Liver (tissue), 9 donors: Measurements from ENCODE around the gene VPS35L. TPM values are rescaled to one million over a fixed set of nuclear protein-coding genes. Genes with fewer than 3 reads are reported as not detected.

ENCODE experiments used
- DNase-seq: peaks from one replicate; pipeline ENCODE4 v3.0.0-alpha.2; 2017; ENCODE audit warnings: low spot score
- H3K27ac ChIP-seq, 2 donors: one replicate each; pipeline ENCODE4 v1.7.0; 2013; ENCODE audit warnings: inconsistent platforms in 2 of 2, low read length in 2 of 2, control low read depth in 1 of 2, low read depth in 1 of 2, mild to moderate bottlenecking in 1 of 2
- H3K27me3 ChIP-seq, 4 donors: one replicate each; pipeline versions ENCODE4 v1.6.1 to v1.7.0; 2013; ENCODE audit warnings: low read length in 3 of 4, inconsistent platforms in 1 of 4, mild to moderate bottlenecking in 1 of 4, moderate library complexity in 1 of 4; ENCODE audit not compliant: control insufficient read depth in 4 of 4, insufficient read depth in 4 of 4
- H3K36me3 ChIP-seq, 4 donors: one replicate each; pipeline versions ENCODE4 v1.6.1 to v1.7.0; 2013; ENCODE audit warnings: low read length in 3 of 4, mild to moderate bottlenecking in 3 of 4, low read depth in 1 of 4, moderate library complexity in 1 of 4; ENCODE audit not compliant: control insufficient read depth in 4 of 4, insufficient read depth in 3 of 4
- H3K4me1 ChIP-seq, 4 donors: one replicate each; pipeline versions ENCODE4 v1.6.1 to v1.7.0; 2013; ENCODE audit warnings: low read length in 3 of 4, mild to moderate bottlenecking in 3 of 4, moderate library complexity in 1 of 4; ENCODE audit not compliant: control insufficient read depth in 4 of 4, insufficient read depth in 4 of 4
- H3K4me3 ChIP-seq, 3 donors: one replicate each; pipeline versions ENCODE4 v1.6.1 to v1.7.0; 2013; ENCODE audit warnings: low read length in 3 of 3, control low read depth in 1 of 3, low read depth in 1 of 3, mild to moderate bottlenecking in 1 of 3
- H3K9ac ChIP-seq, 2 donors: one replicate each; pipeline ENCODE4 v1.7.0; 2013; ENCODE audit warnings: low read length in 2 of 2, mild to moderate bottlenecking in 2 of 2, moderate library complexity in 2 of 2, control low read depth in 1 of 2, low read depth in 1 of 2
- H3K9me3 ChIP-seq, 4 donors: one replicate each; pipeline versions ENCODE4 v1.6.1 to v1.7.0; 2013; ENCODE audit warnings: low read length in 3 of 4; ENCODE audit not compliant: control insufficient read depth in 4 of 4
- ATF3 ChIP-seq: IDR thresholded peaks from 2 replicates; pipeline ENCODE4 v1.6.1; 2016; ENCODE audit warnings: antibody characterized with exemption
- CTCF ChIP-seq: fragments of 150-350 bp; IDR thresholded peaks from 2 replicates; pipeline ENCODE4 v1.5.1; 2017; ENCODE audit warnings: improper control_type of control experiment, low read depth, low read length; ENCODE audit not compliant: missing input control
- EGR1 ChIP-seq, 2 donors: IDR thresholded peaks; 2 replicates each; pipeline ENCODE4 v1.6.1; 2016 to 2018; ENCODE audit warnings: antibody characterized with exemption in 2 of 2, low read depth in 2 of 2
- FOXA1 ChIP-seq: IDR thresholded peaks from 2 replicates; pipeline ENCODE4 v1.6.1; 2016; ENCODE audit warnings: antibody characterized with exemption
- FOXA2 ChIP-seq: IDR thresholded peaks from 2 replicates; pipeline ENCODE4 v1.6.1; 2016; ENCODE audit warnings: antibody characterized with exemption
- GABPA ChIP-seq, 2 donors: IDR thresholded peaks in 1 of 2; conservative IDR thresholded peaks in 1 of 2; 2 replicates each; pipeline ENCODE4 v1.6.1; 2016; ENCODE audit warnings: antibody characterized with exemption in 2 of 2, mild to moderate bottlenecking in 1 of 2, moderate library complexity in 1 of 2
- HNF4A ChIP-seq, 2 donors: conservative IDR thresholded peaks; 2 replicates each; pipeline ENCODE4 v1.6.1; 2016; ENCODE audit warnings: antibody characterized with exemption in 2 of 2, mild to moderate bottlenecking in 2 of 2
- HNF4G ChIP-seq: IDR thresholded peaks from 2 replicates; pipeline ENCODE4 v1.6.1; 2016; ENCODE audit warnings: antibody characterized with exemption
- JUND ChIP-seq, 2 donors: IDR thresholded peaks; 2 replicates each; pipeline ENCODE4 v1.6.1; 2016; ENCODE audit warnings: antibody characterized with exemption in 2 of 2
- MAX ChIP-seq: IDR thresholded peaks from 2 replicates; pipeline ENCODE4 v1.6.1; 2016; ENCODE audit warnings: antibody characterized with exemption
- NR2F2 ChIP-seq: IDR thresholded peaks from 2 replicates; pipeline ENCODE4 v1.6.1; 2016; ENCODE audit warnings: antibody characterized with exemption
- RAD21 ChIP-seq, 2 donors: IDR thresholded peaks; 2 replicates each; pipeline ENCODE4 v1.6.1; 2016; ENCODE audit warnings: antibody characterized with exemption in 2 of 2, mild to moderate bottlenecking in 2 of 2
- REST ChIP-seq: IDR thresholded peaks from 2 replicates; pipeline ENCODE4 v1.6.1; 2016; ENCODE audit warnings: antibody characterized with exemption, mild to moderate bottlenecking
- RXRA ChIP-seq, 2 donors: IDR thresholded peaks; 2 replicates each; pipeline ENCODE4 v1.6.1; 2017 to 2018; ENCODE audit warnings: antibody characterized with exemption in 2 of 2, mild to moderate bottlenecking in 1 of 2
- SP1 ChIP-seq: IDR thresholded peaks from 2 replicates; pipeline ENCODE4 v1.6.1; 2018; ENCODE audit warnings: antibody characterized with exemption, mild to moderate bottlenecking
- TAF1 ChIP-seq: conservative IDR thresholded peaks from 2 replicates; pipeline ENCODE4 v1.6.1; 2016; ENCODE audit warnings: antibody characterized with exemption, mild to moderate bottlenecking
- YY1 ChIP-seq: IDR thresholded peaks from 2 replicates; pipeline ENCODE4 v1.6.1; 2016; ENCODE audit warnings: antibody characterized with exemption, mild to moderate bottlenecking
- WGBS: extraction: QIAGEN DNeasy Blood & Tissue Kit; methylation state at CpG from one replicate; pipeline ENCODE4 v1.1.7; 2013; 5-methylcytosine and 5-hydroxymethylcytosine counted together
- polyA plus RNA-seq, 2 donors: library from polyadenylated mRNA; stranded (reverse) in 1 of 2; unstranded in 1 of 2; fragments of 200-250 nt in 1 of 2; fragments of >200 nt in 1 of 2; fragmentation: Nextera tagmentation in 1 of 2; extraction: Ambion mirVana in 1 of 2; gene quantifications; one replicate each; pipeline versions ENCODE4 v1.2.1 to v1.2.3, GENCODE V29; 2013 to 2015
- total RNA-seq, 2 donors: library from RNA; depleted of rRNA; stranded (reverse); fragments of >200 nt; gene quantifications; one replicate each; pipeline ENCODE4 v1.2.3, GENCODE V29; 2014
- TF ChIP-seq, protein P1 (sequence below): IDR thresholded peaks from 2 replicates; pipeline ENCODE4 v1.6.1; 2016; ENCODE audit warnings: antibody characterized with exemption
- donor health status: healthy.
- donor health status: healthy.
- donor health status: healthy.
- donor health status: healthy.
- donor health status: healthy.

Gene VPS35L
- total and polyA plus RNA-seq, 4 donors = 10.5 to 18.2 (median 15.1) TPM

DNA sequence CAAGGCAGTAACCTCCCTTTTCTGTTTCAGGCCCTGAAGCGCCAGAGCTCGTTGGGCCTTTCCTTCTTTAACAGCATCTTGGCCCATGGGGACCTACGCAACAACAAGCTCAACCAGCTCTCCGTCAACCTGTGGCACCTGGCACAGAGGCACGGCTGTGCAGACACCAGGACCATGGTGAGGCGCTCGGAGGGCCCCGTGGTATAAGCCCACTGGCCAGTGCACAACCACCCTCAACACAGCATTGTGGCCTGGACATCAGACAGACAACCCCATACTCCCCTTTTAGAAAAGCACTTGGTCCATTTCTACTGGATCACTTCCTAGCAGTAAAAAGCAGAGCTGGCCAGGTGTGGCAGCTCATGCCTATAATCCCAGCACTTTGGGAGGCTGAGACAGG lies 144.0 kb downstream of the VPS35L start:
- Histone ChIP-seq H3K4me1 (peaks cover 0 to 12% (median 7%) of the 10 kb centered on the region in 4 donors), H3K27me3 (no peaks in the 10 kb centered on the region), H3K36me3 (peaks cover 0 to 13% (median 2%) of the 10 kb centered on the region in 4 donors), H3K9ac (no peak overlapping the region), H3K9me3 (no peaks in the 10 kb centered on the region), H3K4me3 (no peak overlapping the region), H3K27ac (no peak overlapping the region)
- TF ChIP-seq HNF4G = no peak
- TF ChIP-seq FOXA1 = no peak
- TF ChIP-seq EGR1 (IDR thresholded peaks at IDR 0.05; ENCODE audit: low read depth in 2 of 2) = no peak
- TF ChIP-seq ATF3 = no peak
- no peak for TF ChIP-seq JUND (IDR thresholded peaks at IDR 0.05)
- TF ChIP-seq HNF4A (conservative IDR thresholded peaks at IDR 0.05) = no peak
- no peak for TF ChIP-seq FOXA2
- TF ChIP-seq RAD21 (IDR thresholded peaks at IDR 0.05) = no peak
- no peak for TF ChIP-seq SP1
- TF ChIP-seq MAX = no peak
- no peak for TF ChIP-seq NR2F2
- TF ChIP-seq YY1 = no peak
- no peak for TF ChIP-seq REST
- no peak for TF ChIP-seq RXRA (IDR thresholded peaks at IDR 0.05)
- TF ChIP-seq GABPA (IDR thresholded peaks at IDR 0.05 in 1 of 2, conservative IDR thresholded peaks at IDR 0.05 in 1 of 2) = no peak
- no peak for TF ChIP-seq TAF1
- WGBS = 98% methylated on average over 8 of the region's 8 CpGs
- no peak for DNase-seq

DNA sequence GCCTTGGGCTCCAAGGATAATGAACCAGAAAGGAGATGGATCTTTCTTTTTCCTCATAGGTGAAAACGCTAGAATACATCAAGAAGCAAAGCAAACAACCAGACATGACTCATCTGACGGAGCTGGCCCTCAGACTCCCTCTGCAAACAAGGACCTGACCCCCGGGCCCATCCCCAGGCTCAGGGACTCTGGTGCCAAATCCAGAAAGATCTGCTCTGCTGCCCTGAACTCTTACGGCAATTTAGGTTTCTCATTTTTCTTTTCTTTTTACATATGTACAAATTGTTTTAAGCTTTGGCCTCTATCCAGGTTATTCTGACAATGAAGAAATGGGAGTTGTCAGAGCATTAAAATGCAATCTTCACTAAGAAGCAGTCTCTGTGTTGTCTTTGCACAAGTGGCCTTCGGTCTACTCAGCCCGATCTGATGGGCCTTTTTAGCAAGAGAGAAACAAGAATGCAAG lies 144.8 kb downstream of the VPS35L start:
- Histone ChIP-seq H3K9me3 (no peaks in the 10 kb centered on the region), H3K4me1 (peaks cover 0 to 12% (median 7%) of the 10 kb centered on the region in 4 donors), H3K4me3 (no peak overlapping the region), H3K27me3 (no peaks in the 10 kb centered on the region), H3K27ac (peak overlapping the region; percentile 22 to 38), H3K36me3 (peaks cover 1 to 21% (median 10%) of the 10 kb centered on the region in 4 donors), H3K9ac (no peak overlapping the region)
- TF ChIP-seq MAX (no peak), SP1 (no peak), YY1 (no peak), REST (no peak), EGR1 (IDR thresholded peaks at IDR 0.05; ENCODE audit: low read depth in 2 of 2) (no peak), CTCF (no peak), ATF3 (no peak), RAD21 (IDR thresholded peaks at IDR 0.05) (peak in 1 of 2 donors; percentile 20), HNF4G (no peak), HNF4A (conservative IDR thresholded peaks at IDR 0.05) (peak; percentile 23 to 50), NR2F2 (no peak), FOXA2 (peak; percentile 72), RXRA (IDR thresholded peaks at IDR 0.05) (peak in 1 of 2 donors; percentile 35), FOXA1 (peak; percentile 25), GABPA (IDR thresholded peaks at IDR 0.05 in 1 of 2, conservative IDR thresholded peaks at IDR 0.05 in 1 of 2) (no peak), JUND (IDR thresholded peaks at IDR 0.05) (peak; percentile 81 to 91), TAF1 (no peak)
- TF ChIP-seq, protein P1, sequence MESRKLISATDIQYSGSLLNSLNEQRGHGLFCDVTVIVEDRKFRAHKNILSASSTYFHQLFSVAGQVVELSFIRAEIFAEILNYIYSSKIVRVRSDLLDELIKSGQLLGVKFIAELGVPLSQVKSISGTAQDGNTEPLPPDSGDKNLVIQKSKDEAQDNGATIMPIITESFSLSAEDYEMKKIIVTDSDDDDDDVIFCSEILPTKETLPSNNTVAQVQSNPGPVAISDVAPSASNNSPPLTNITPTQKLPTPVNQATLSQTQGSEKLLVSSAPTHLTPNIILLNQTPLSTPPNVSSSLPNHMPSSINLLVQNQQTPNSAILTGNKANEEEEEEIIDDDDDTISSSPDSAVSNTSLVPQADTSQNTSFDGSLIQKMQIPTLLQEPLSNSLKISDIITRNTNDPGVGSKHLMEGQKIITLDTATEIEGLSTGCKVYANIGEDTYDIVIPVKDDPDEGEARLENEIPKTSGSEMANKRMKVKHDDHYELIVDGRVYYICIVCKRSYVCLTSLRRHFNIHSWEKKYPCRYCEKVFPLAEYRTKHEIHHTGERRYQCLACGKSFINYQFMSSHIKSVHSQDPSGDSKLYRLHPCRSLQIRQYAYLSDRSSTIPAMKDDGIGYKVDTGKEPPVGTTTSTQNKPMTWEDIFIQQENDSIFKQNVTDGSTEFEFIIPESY = no peak
- no peak for DNase-seq
- WGBS = 43% methylated on average over 6 of the region's 6 CpGs
